HCT116 (cell line): Measurements from ENCODE around the gene CHERP. TPM values are rescaled to one million over a fixed set of nuclear protein-coding genes. Genes with fewer than 3 reads are reported as not detected.
A peak's percentile ranks its signal among the peaks of the same experiment; 100 is the strongest.

Experiments
- ATAC-seq: fragments of 200-7000 bp; cut with Tn5 transposase; 2 replicates; pipeline ENCODE4 v1.9.1; 2020; ENCODE audit warnings: mild to moderate bottlenecking, moderate library complexity
- BruUV-seq: library from RNA; stranded (reverse); fragments of 400-500 nt; replicated peaks from 2 replicates; lab custom pipeline; 2021; lab: Mats Ljungman, UMichigan
- CTCF ChIA-PET: fragments of 300-600 bp; sonication (Branson Sonifier 250); formaldehyde crosslinking; loops from one replicate; lab custom pipeline; 2021; ENCODE audit warnings: antibody characterized with exemption; lab: Charles Lee
- POLR2A ChIA-PET: fragments of 300-600, 350-600 bp; sonication (Branson Sonifier 250); formaldehyde crosslinking; loops from one replicate; lab custom pipeline; 2021; ENCODE audit warnings: antibody characterized with exemption; lab: Charles Lee
- RAD21 ChIA-PET, 2 experiments: fragments of 300-600 bp; sonication (Branson Sonifier 250); formaldehyde crosslinking; loops; one replicate each; lab custom pipeline; 2023; ENCODE audit warnings: low total read pairs in 2 of 2; ENCODE audit not compliant: uncharacterized antibody in 2 of 2, unreplicated experiment in 2 of 2, low non-redundant PET in 1 of 2; lab: Charles Lee
- DNase-seq: peaks from one replicate; pipeline ENCODE4 v3.0.0-alpha.2; 2010; ENCODE audit warnings: low read depth, low spot score
- H2AFZ ChIP-seq: fragments of 200-600 bp; shearing (Covaris generic), sonication (generic); 2 replicates; pipeline ENCODE4 v1.6.1; 2017; ENCODE audit warnings: low read depth, mixed run types, mixed read lengths, antibody characterized with exemption, low read length; ENCODE audit not compliant: poor library complexity, severe bottlenecking
- H3K27ac ChIP-seq: 2 replicates; pipeline ENCODE4 v1.5.1; 2012; ENCODE audit warnings: low read depth, low read length
- H3K27me3 ChIP-seq: fragments of 200-600 bp; sonication (generic); 2 replicates; pipeline ENCODE4 v1.6.1; 2016; ENCODE audit warnings: mixed run types, low read length, mixed read lengths; ENCODE audit not compliant: insufficient read depth
- H3K36me3 ChIP-seq, 2 experiments: fragments of 200-500 bp in 1 of 2; fragments of 200-600 bp in 1 of 2; sonication (Bioruptor generic) in 1 of 2; sonication (generic) in 1 of 2; 2 replicates each; pipeline versions ENCODE4 v1.5.1 to v1.6.1; 2014 to 2016; ENCODE audit warnings: low read length in 2 of 2, inconsistent platforms in 1 of 2, mixed read lengths in 1 of 2, mixed run types in 1 of 2; ENCODE audit not compliant: insufficient read depth in 2 of 2, control insufficient read depth in 1 of 2
- H3K4me1 ChIP-seq, 2 experiments: fragments of 200-600 bp in 1 of 2; sonication (generic) in 1 of 2; 2 replicates each; pipeline versions ENCODE4 v1.5.1 to v1.6.1; 2012 to 2017; ENCODE audit warnings: low read length in 2 of 2, inconsistent platforms in 1 of 2, mild to moderate bottlenecking in 1 of 2, mixed read lengths in 1 of 2, mixed run types in 1 of 2, moderate library complexity in 1 of 2; ENCODE audit not compliant: insufficient read depth in 2 of 2, control insufficient read depth in 1 of 2
- H3K4me2 ChIP-seq: fragments of 200-600 bp; sonication (generic); 2 replicates; pipeline ENCODE4 v1.6.1; 2017; ENCODE audit warnings: mixed run types, low read length, mixed read lengths
- H3K4me3 ChIP-seq, 2 experiments: fragments of 200-600 bp in 1 of 2; sonication (generic) in 1 of 2; replicated peaks in 1 of 2; 2 replicates each; pipeline ENCODE4 v1.5.1; 2011 to 2016; ENCODE audit warnings: low read length in 2 of 2, control low read depth in 1 of 2, low read depth in 1 of 2, mild to moderate bottlenecking in 1 of 2, mixed read lengths in 1 of 2, mixed run types in 1 of 2
- H3K79me2 ChIP-seq: fragments of 200-600 bp; sonication (generic); 2 replicates; pipeline ENCODE4 v1.6.1; 2017; ENCODE audit warnings: mild to moderate bottlenecking, mixed run types, low read length, moderate library complexity, mixed read lengths; ENCODE audit not compliant: insufficient read depth
- H3K9ac ChIP-seq: fragments of 200-600 bp; sonication (generic); 2 replicates; pipeline ENCODE4 v1.6.1; 2016; ENCODE audit warnings: low read length, mixed read lengths
- H3K9me2 ChIP-seq: fragments of 200-600 bp; sonication (generic), shearing (Covaris generic); 2 replicates; pipeline ENCODE4 v1.6.1; 2017; ENCODE audit warnings: mixed run types, mild to moderate bottlenecking, moderate library complexity; ENCODE audit not compliant: insufficient read depth
- H3K9me3 ChIP-seq, 2 experiments: fragments of 200-500 bp in 1 of 2; fragments of 200-600 bp in 1 of 2; sonication (Bioruptor generic) in 1 of 2; sonication (generic) in 1 of 2; 2 replicates each; pipeline ENCODE4 v1.6.1; 2014 to 2017; ENCODE audit warnings: low read length in 2 of 2, mixed read lengths in 2 of 2, inconsistent platforms in 1 of 2, low read depth in 1 of 2, mild to moderate bottlenecking in 1 of 2, mixed run types in 1 of 2, moderate library complexity in 1 of 2; ENCODE audit not compliant: control insufficient read depth in 1 of 2, insufficient read depth in 1 of 2
- H4K20me1 ChIP-seq: fragments of 200-600 bp; sonication (generic), shearing (Covaris generic); 2 replicates; pipeline ENCODE4 v1.6.1; 2017; ENCODE audit warnings: mixed run types, mild to moderate bottlenecking, moderate library complexity; ENCODE audit not compliant: insufficient read depth
- EGR1 ChIP-seq: IDR thresholded peaks from 2 replicates; pipeline ENCODE4 v1.6.1; 2012; ENCODE audit warnings: low read depth
- POLR2A ChIP-seq: IDR thresholded peaks from 2 replicates; pipeline ENCODE4 v1.7.0; 2011; ENCODE audit warnings: borderline replicate concordance; ENCODE audit not compliant: insufficient read depth, insufficient read length; ENCODE audit errors: extremely low read depth
- SIN3A ChIP-seq: IDR thresholded peaks from 2 replicates; pipeline ENCODE4 v1.6.1; 2012; ENCODE audit warnings: low read depth
- YY1 ChIP-seq: IDR thresholded peaks from 2 replicates; pipeline ENCODE4 v1.6.1; 2011; ENCODE audit warnings: low read length, low read depth, moderate library complexity, mild to moderate bottlenecking; ENCODE audit not compliant: insufficient replicate concordance; ENCODE audit errors: extremely low read depth
- intact Hi-C: fragments of 100-400 bp; cut with micrococcal nuclease; formaldehyde crosslinking; loops from 2 replicates; pipeline ENCODE4 v1.10.0; 2022
- total RNA-seq: library from RNA; stranded (reverse); gene quantifications from one replicate; pipeline ENCODE4 v1.2.1, GENCODE V29; 2021; ENCODE audit not compliant: unreplicated experiment
- TF ChIP-seq, protein P1 (sequence below): IDR thresholded peaks from 2 replicates; pipeline ENCODE4 v1.6.1; 2011; ENCODE audit warnings: mild to moderate bottlenecking, low read length, moderate library complexity; ENCODE audit not compliant: insufficient replicate concordance; ENCODE audit errors: extremely low read depth

Gene CHERP
- total RNA-seq, 1 experiment from 2014 or later: 65.8 TPM

DNA sequence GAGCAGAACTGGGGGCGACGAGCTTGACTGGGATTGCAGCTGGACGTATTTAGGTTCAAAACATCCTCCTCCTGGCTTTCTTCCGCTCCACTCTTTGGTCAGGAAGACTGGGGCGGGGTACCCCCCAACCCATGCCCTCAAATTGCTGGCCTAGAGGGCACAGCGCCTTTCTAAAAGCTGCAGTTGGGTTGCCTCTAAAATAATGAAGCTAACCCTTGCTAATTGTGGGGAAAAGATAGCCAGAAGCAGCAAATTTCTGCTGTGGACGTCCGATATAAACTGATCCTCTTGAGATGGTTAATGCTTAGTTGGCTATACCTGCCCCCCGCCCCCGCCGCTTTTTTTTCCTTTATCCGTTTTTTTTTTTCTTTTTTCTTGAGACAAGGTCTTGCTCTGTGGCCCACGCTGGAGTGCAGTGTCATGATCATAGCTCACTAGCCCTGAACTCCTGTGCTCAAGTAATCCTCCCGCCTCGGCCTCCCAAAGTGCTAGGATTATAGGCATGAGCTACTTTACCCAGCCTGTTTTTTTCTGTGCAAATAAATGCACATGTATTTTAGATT lies 754 bp upstream of the CHERP start:
- Histone ChIP-seq H4K20me1 (peaks cover 11% of the 10 kb centered on the region; the same call in 1 of the 2 replicates), H3K9me2 (no peaks in the 10 kb centered on the region), H3K4me3 (peak overlapping the region; percentile 97 to 100), H2AFZ (no peak overlapping the region), H3K4me1 (peaks cover 9 to 17% of the 10 kb centered on the region in 2 experiments), H3K9me3 (no peaks in the 10 kb centered on the region), H3K4me2 (peak overlapping the region; percentile 94), H3K9ac (peak overlapping the region; percentile 96), H3K27ac (peak overlapping the region; percentile 83), H3K36me3 (peaks cover 8 to 25% of the 10 kb centered on the region in 2 experiments), H3K79me2 (peaks cover 66% of the 10 kb centered on the region), H3K27me3 (no peaks in the 10 kb centered on the region)
- no peak for DNase-seq
- BruUV-seq: TSS peak; percentile 86
- TF ChIP-seq EGR1 (peak; percentile 35; the same call in 1 of the 2 replicates), SIN3A (no peak)
- no peak for ATAC-seq
- intact Hi-C loops: no loop called here
- CTCF ChIA-PET: no interaction called here
- POLR2A ChIA-PET: interaction anchor here (0.7 to 0.8 kb wide), 2 partner anchors 9 to 10 kb away, joined by 6 to 7 read pairs; no protein-coding TSS in a partner anchor
- RAD21 ChIA-PET: interaction anchor here in 1 of 2 experiments (0.6 kb wide), 1 partner anchor 69 kb away, joined by 3 read pairs; no protein-coding TSS in a partner anchor

DNA sequence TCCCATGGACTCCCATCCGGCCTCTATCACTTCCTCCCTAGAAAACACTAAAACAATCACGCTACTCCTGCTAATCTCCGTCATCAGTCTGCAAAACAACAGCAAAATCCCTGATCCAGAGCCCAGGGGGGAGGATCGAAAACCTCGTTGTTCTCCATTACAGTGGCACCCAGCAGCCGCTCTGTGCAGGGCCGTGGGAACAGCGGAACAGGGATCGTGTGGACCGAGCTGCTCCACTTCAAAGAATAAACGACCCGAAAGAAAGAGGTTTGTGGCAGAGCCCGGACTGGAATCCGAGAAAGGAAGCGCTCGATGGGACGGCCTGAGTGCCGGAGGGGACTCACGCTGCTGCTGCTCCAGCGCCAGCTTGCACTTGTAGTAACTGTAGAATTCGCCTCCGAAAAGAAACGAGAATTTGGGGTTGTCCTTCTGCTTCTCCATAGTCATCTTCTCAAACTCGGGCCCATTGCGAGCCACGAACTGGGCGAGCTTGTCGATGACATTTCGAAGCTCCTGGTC lies 652 bp downstream of the CHERP start:
- H3K36me3 ChIP-seq: peaks cover 10 to 38% of the 10 kb centered on the region in 2 experiments
- H3K4me2 ChIP-seq: peak overlapping the region; percentile 94
- TF ChIP-seq, protein P1, sequence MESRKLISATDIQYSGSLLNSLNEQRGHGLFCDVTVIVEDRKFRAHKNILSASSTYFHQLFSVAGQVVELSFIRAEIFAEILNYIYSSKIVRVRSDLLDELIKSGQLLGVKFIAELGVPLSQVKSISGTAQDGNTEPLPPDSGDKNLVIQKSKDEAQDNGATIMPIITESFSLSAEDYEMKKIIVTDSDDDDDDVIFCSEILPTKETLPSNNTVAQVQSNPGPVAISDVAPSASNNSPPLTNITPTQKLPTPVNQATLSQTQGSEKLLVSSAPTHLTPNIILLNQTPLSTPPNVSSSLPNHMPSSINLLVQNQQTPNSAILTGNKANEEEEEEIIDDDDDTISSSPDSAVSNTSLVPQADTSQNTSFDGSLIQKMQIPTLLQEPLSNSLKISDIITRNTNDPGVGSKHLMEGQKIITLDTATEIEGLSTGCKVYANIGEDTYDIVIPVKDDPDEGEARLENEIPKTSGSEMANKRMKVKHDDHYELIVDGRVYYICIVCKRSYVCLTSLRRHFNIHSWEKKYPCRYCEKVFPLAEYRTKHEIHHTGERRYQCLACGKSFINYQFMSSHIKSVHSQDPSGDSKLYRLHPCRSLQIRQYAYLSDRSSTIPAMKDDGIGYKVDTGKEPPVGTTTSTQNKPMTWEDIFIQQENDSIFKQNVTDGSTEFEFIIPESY: no peak
- TF ChIP-seq POLR2A (no peak), YY1 (no peak)
- POLR2A ChIA-PET: no interaction called here
- no peaks in the 10 kb centered on the region for H3K27me3 ChIP-seq
- no peaks in the 10 kb centered on the region for H3K9me2 ChIP-seq
- peak overlapping the region; percentile 83 for H3K27ac ChIP-seq
- CTCF ChIA-PET: no interaction called here
- intact Hi-C loops: no loop called here
- peaks cover 23% of the 10 kb centered on the region; the same call in 1 of the 2 replicates for H4K20me1 ChIP-seq
- peak overlapping the region; percentile 97 to 100 for H3K4me3 ChIP-seq
- H3K4me1 ChIP-seq: peaks cover 9 to 17% of the 10 kb centered on the region in 2 experiments
- ATAC-seq: 0 out of 2 replicates have a peak, but pooled peaks have one; percentile 2
- no peak for DNase-seq
- peak overlapping the region; percentile 96 for H3K9ac ChIP-seq
- H3K79me2 ChIP-seq: peaks cover 80% of the 10 kb centered on the region
- no peaks in the 10 kb centered on the region for H3K9me3 ChIP-seq
- RAD21 ChIA-PET: no interaction called here
- no peak overlapping the region for H2AFZ ChIP-seq
- TSS peak; percentile 83 for BruUV-seq
